GM12891 (cell line): Measurements from ENCODE around the gene ARL10.

Experiments used
- POLR2A ChIP-seq: IDR thresholded peaks from 2 replicates; pipeline ENCODE4 v1.6.1; 2011; ENCODE audit warnings: low read depth, low read length, control low read depth
- POLR2AphosphoS5 ChIP-seq: IDR thresholded peaks from 2 replicates; pipeline ENCODE4 v1.6.1; 2011; ENCODE audit warnings: low read depth, low read length, control low read depth
- POU2F2 ChIP-seq: IDR thresholded peaks from 2 replicates; pipeline ENCODE4 v1.6.1; 2011; ENCODE audit warnings: low read depth, mild to moderate bottlenecking, control low read depth, low read length, moderate library complexity
- TAF1 ChIP-seq: IDR thresholded peaks from 2 replicates; pipeline ENCODE4 v1.6.1; 2011; ENCODE audit warnings: low read depth, low read length, control low read depth

DNA sequence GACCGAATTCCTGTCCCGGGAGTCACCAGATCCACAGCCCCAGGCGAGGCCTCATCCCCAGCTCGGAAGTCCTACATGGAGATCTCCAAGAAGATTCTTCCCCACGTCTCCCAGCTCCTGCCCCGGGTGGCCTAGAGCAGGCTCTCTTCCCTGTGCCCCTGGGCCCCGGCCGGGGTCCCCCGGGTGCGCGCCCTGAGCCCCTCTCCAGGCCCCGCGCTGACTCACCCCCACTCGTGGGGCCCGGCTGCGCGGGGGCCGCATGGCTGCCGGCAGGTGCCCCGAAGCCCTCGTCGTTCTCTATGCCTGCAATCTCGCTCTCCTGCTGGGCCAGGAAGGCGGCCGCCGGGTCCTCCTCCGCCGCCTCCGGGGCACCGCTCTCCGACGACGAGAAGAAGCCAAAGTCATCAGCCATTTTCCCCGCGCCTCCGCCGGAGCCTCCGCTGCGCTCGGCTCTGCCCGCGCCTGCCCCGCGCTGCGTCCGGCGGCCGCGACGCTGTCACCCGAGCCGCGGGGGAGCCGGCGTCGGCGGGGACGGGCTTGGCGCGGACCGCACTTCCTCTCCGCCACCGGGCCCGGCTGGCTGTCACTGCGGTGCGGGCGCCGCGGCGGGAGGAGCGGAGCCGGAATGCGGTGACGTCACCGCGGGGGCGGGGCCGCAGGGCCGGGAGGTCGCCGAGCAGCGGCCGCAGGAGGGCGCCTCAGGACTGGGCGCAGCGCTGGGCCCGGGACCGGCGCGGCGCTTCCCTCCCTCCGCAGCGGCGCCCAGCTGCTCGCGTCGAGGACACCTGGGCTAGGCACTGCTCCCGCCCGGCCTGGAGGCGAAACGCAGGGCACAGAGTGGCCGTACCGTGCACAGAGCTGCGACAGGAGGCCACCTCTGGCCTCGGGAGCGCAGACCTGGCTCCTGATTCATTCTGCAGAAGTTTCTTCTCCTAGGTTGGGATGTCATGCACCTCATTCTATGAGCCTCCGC, 51.0 kb downstream of the ARL10 start, which contains the start of gene CLTB:
- TF ChIP-seq TAF1 (no peak), POLR2AphosphoS5 (no peak), POLR2A (no peak), POU2F2 (no peak)
